Heart right ventricle (tissue), 16 donors: ENCODE measurements around the gene CHRM1. TPM values are rescaled to one million over a fixed set of nuclear protein-coding genes. Genes with fewer than 3 reads are reported as not detected.

Source experiments
- ATAC-seq, 8 donors: fragments of 200-7000 bp; cut with Tn5 transposase; one replicate each; pipeline ENCODE4 v1.9.1; 2020; ENCODE audit warnings: mild to moderate bottlenecking in 8 of 8, moderate library complexity in 8 of 8, moderate number of reproducible peaks in 1 of 8
- DNase-seq, 2 donors: peaks; one replicate each; pipeline ENCODE4 v3.0.0-alpha.2; 2020
- H3K27ac ChIP-seq, 10 donors: fragments of 200-600 bp; sonication (generic) in 2 of 10; one replicate each; pipeline versions ENCODE4 v1.5.0 to v1.8.0; 2020 to 2022; ENCODE audit warnings: mild to moderate bottlenecking in 3 of 10
- H3K27me3 ChIP-seq, 7 donors: fragments of 200-600 bp; one replicate each; pipeline ENCODE4 v1.8.0; 2021 to 2022; ENCODE audit warnings: mild to moderate bottlenecking in 2 of 7
- H3K36me3 ChIP-seq, 9 donors: fragments of 200-600 bp; sonication (generic) in 1 of 9; one replicate each; pipeline versions ENCODE4 v1.5.0 to v1.8.0; 2020 to 2022; ENCODE audit warnings: mild to moderate bottlenecking in 2 of 9
- H3K4me1 ChIP-seq, 9 donors: fragments of 200-600 bp; sonication (generic) in 1 of 9; one replicate each; pipeline versions ENCODE4 v1.5.0 to v1.8.0; 2020 to 2022; ENCODE audit warnings: mild to moderate bottlenecking in 4 of 9
- H3K4me3 ChIP-seq, 10 donors: fragments of 200-600 bp; sonication (generic) in 2 of 10; one replicate each; pipeline versions ENCODE4 v1.5.0 to v1.8.0; 2020 to 2022; ENCODE audit warnings: mild to moderate bottlenecking in 7 of 10, moderate library complexity in 2 of 10
- H3K9me3 ChIP-seq, 11 donors: fragments of 200-600 bp in 10 of 11; sonication (generic) in 2 of 11; one replicate each; pipeline versions ENCODE4 v1.5.0 to v1.8.0; 2013 to 2022; ENCODE audit warnings: mild to moderate bottlenecking in 2 of 11, control low read depth in 1 of 11, moderate library complexity in 1 of 11
- WGBS, 2 donors: extraction: QIAGEN DNeasy Blood & Tissue Kit; methylation state at CpG; one replicate each; pipeline ENCODE4 v1.1.7; 2013; ENCODE audit warnings: inconsistent platforms in 1 of 2; 5-methylcytosine and 5-hydroxymethylcytosine counted together
- intact Hi-C, 10 donors: fragments of 100-400 bp; cut with DNase I; formaldehyde crosslinking; loops; one replicate each; pipeline versions ENCODE4 v1.11.1 to v1.14.2; 2022
- polyA plus RNA-seq, 2 donors: library from polyadenylated mRNA; stranded (reverse); fragments of 200-250 nt; gene quantifications; one replicate each; pipeline ENCODE4 v1.2.3, GENCODE V29; 2013
- total RNA-seq, 10 donors: library from RNA; stranded (reverse); fragmentation: NEBNext Ultra II Directional in 3 of 10; extraction: Animal tissue kit (Norgen Biotek cat#: 25700) in 3 of 10; gene quantifications; one replicate each; pipeline versions ENCODE4 v1.2.1 to v1.2.4, GENCODE V29; 2021 to 2023
- TF ChIP-seq, protein P1 (sequence below), 9 donors: fragments of 200-600 bp; sonication (generic) in 2 of 9; IDR thresholded peaks; one replicate each; pipeline versions ENCODE4 v1.5.0 to v1.8.0; 2021 to 2022; ENCODE audit warnings: antibody characterized with exemption in 9 of 9, mild to moderate bottlenecking in 5 of 9, moderate library complexity in 1 of 9
- donor health status: Arrhythmogenic right ventricular cardiomyopathy.
- donor health status: ischemic (EF 13 %, LVEDD 7.1; RV severe dilation, severe dysfunction).
- donor health status: healthy with polysubstance abuse.
- donor health status: DM: no; HTN: yes; CAD: no.
- donor health status: DM: no; HTN: no; CAD: no.
- donor health status: ischemic (EF 25% LVEDD 6.9; RV normal size, moderate dysfunction).
- donor health status: ischemic (EF 25% LVEDD 5.7; RV mildly dilated, moderate dysfunction).
- donor health status: healthy.
- donor health status: DM: yes; HTN: yes; CAD: no.
- donor health status: Ischemic cardiomyopathy.
- donor health status: ischemic (EF 35%, LVEDD 5.7; RV mildly dilated, moderate dysfunction).
- donor health status: nonischemic (EF 11% LVEDD 7.7; RV severe dilation, severe dysfunction).
- donor health status: DM: yes; HTN: yes; CAD: no.
- donor health status: PGD.
- donor health status: ischemic (EF 29% LVEDD 5.4; RV normal size, mild dysfunction).
- donor health status: nonischemic (EF 23%, LVEDD 6.1; RV moderate dilation, normal function).

Gene CHRM1
- total and polyA plus RNA-seq, 12 donors = not detected

DNA sequence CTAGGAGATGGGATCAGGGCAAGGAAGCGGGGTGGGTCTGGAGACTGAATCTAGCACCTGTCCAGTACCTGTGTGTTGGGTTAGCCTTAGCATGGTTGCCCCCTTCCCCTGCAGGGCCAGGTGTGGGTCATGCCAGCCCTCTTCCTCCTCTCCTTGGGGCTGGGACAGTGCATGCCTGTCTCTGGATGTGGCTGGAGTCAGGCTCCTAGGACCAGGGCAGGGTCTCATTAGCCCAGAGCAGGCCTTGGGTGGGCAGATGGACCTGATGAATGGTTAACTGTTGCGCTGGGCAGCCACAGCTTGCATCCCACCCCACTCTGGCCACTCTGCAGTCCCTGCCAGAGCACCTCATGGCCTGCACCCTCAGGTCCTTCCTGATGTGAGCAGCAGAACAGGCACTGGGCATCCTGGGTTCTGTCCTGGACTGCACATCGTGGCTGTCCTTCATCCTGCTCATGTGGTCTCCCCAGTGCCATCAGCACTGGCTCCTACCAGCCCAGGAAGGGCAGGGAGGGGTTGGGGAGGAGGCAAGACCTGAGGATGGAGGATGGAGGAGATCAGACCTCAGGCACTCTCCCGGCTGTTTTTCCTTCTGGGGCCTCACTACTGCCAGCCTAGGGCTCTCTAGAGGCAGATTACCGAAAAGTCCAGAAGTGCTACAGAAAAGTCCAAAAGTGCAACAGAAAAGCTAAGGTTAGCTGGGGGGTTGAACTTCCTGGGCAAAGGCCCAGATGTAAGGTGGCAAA lies 12.8 kb upstream of the CHRM1 start:
- no peak for ATAC-seq
- Histone ChIP-seq H3K9me3 (no peaks in the 10 kb centered on the region), H3K36me3 (no peaks in the 10 kb centered on the region), H3K27ac (no peak overlapping the region), H3K27me3 (peaks cover 0 to 16% (median 0%) of the 10 kb centered on the region in 7 donors), H3K4me3 (no peak overlapping the region), H3K4me1 (peaks cover 0 to 6% (median 0%) of the 10 kb centered on the region in 9 donors)
- TF ChIP-seq, protein P1, sequence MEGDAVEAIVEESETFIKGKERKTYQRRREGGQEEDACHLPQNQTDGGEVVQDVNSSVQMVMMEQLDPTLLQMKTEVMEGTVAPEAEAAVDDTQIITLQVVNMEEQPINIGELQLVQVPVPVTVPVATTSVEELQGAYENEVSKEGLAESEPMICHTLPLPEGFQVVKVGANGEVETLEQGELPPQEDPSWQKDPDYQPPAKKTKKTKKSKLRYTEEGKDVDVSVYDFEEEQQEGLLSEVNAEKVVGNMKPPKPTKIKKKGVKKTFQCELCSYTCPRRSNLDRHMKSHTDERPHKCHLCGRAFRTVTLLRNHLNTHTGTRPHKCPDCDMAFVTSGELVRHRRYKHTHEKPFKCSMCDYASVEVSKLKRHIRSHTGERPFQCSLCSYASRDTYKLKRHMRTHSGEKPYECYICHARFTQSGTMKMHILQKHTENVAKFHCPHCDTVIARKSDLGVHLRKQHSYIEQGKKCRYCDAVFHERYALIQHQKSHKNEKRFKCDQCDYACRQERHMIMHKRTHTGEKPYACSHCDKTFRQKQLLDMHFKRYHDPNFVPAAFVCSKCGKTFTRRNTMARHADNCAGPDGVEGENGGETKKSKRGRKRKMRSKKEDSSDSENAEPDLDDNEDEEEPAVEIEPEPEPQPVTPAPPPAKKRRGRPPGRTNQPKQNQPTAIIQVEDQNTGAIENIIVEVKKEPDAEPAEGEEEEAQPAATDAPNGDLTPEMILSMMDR (IDR thresholded peaks at IDR 0.05) = no peak
- no peak for DNase-seq
- intact Hi-C loops = no loop called here
- 88 to 89% methylated on average over 5 of the region's 5 CpGs for WGBS, 2 donors

DNA sequence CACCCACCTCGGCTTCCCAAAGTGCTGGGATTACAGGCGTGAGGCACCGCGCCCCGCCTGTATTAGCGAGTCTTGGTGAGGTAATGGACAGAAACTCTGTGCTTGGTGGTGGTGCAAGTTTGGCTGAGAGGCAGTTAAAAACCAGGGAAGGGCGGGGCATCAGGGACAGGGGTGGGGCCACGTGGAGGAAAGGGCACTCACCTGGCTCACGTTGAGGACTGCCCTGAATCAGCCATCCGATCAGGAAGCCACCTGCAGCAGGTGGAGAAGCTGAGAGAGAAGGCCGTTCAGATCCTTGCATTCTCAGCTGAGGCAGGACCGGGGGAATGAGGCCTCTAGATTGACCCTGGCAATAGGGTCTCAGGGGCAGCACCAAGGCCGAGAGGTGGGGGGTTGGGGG lies 12.1 kb upstream of the CHRM1 start:
- TF ChIP-seq, protein P1 (IDR thresholded peaks at IDR 0.05) = no peak
- 85 to 86% methylated on average over 13 of the region's 13 CpGs for WGBS, 2 donors
- DNase-seq (no peak), ATAC-seq (no peak)
- no peak overlapping the region for H3K27ac ChIP-seq
- intact Hi-C loops = no loop called here
- H3K4me3 ChIP-seq = no peak overlapping the region
- H3K27me3 ChIP-seq = peaks cover 0 to 23% (median 0%) of the 10 kb centered on the region in 7 donors
- H3K9me3 ChIP-seq = no peaks in the 10 kb centered on the region
- peaks cover 0 to 6% (median 0%) of the 10 kb centered on the region in 9 donors for H3K4me1 ChIP-seq
- no peaks in the 10 kb centered on the region for H3K36me3 ChIP-seq

DNA sequence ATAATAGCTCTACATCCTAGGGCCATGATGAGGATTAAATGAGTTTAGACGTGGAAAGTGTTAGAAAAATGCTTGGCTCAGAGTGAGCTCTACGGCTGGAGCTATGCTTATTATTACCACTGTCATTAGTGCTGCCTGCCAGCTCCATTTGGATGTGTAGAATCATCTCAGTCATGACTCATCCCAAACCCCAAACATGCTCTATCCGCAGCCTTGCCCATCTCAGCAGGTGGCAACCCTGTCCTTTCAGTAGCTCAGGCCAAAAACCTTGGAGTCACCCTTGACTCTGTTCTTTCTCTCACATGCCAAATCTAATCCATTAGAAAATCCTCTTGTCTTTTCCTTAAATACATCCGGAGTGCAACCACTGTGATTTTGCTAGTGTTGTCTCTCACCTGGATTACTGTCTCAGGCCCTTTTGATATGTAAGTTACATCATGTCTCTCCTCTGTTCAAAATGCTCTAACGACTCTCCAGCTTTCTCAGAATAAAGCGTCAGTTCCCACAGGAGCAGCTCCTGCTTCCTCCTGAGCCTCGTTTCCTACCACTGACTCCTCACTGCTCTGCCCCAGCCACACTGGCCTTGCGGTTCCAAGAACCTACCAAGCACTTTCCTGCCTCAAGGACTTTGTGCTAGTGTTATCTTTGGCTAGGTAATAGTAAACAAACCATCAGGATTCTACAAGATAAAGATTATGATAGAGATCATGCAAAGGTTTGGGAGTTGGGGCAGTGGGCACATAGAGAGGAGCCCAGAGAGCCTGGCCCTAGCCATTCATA lies 10.5 kb upstream of the CHRM1 start:
- H3K27me3 ChIP-seq = peaks cover 0 to 39% (median 12%) of the 10 kb centered on the region in 7 donors
- TF ChIP-seq, protein P1 (IDR thresholded peaks at IDR 0.05) = no peak
- intact Hi-C loops = no loop called here
- H3K36me3 ChIP-seq = no peaks in the 10 kb centered on the region
- peaks cover 0 to 12% (median 3%) of the 10 kb centered on the region in 9 donors for H3K4me1 ChIP-seq
- H3K4me3 ChIP-seq = no peak overlapping the region
- no peak for DNase-seq
- 66 to 70% methylated on average over 8 of the region's 8 CpGs for WGBS, 2 donors
- no peak for ATAC-seq
- no peak overlapping the region for H3K27ac ChIP-seq
- no peaks in the 10 kb centered on the region for H3K9me3 ChIP-seq

DNA sequence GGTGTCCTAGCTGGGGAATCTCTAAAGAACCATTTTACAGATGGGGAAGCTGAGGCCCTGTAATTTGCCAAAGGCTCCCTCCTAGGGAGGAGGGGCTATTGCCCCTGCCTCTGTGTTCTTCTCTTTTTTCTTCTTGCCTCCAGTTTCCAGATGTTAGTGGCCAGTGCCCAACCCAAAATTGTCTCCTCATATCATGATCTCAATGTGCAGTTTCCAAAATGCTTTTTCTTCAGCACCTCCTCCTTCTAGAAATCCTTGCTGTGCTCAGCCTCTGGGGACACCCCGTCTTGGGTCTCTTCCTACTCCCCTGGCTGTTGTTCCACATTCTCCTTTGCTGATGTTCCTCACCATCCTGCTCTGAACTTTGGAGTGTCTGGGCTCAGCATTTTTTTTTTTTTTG lies 9.5 kb upstream of the CHRM1 start:
- Histone ChIP-seq H3K27me3 (peaks cover 0 to 49% (median 22%) of the 10 kb centered on the region in 7 donors), H3K4me1 (peaks cover 0 to 22% (median 14%) of the 10 kb centered on the region in 9 donors), H3K27ac (no peak overlapping the region), H3K9me3 (no peaks in the 10 kb centered on the region), H3K4me3 (no peak overlapping the region), H3K36me3 (no peaks in the 10 kb centered on the region)
- ATAC-seq (no peak), DNase-seq (no peak)
- 52 to 61% methylated on average over 1 of the region's 1 CpG for WGBS, 2 donors
- TF ChIP-seq, protein P1 (IDR thresholded peaks at IDR 0.05) = no peak
- intact Hi-C loops = no loop called here
